ENCODE measurements around the gene SSR4. TPM values are rescaled to one million over a fixed set of nuclear protein-coding genes. Genes with fewer than 3 reads are reported as not detected.
A peak's percentile ranks its signal among the peaks of the same experiment; 100 is the strongest.

The SSR4 gene
- total and polyA plus RNA-seq, 12 donors = 94.1 to 551 (median 147) TPM

DNA sequence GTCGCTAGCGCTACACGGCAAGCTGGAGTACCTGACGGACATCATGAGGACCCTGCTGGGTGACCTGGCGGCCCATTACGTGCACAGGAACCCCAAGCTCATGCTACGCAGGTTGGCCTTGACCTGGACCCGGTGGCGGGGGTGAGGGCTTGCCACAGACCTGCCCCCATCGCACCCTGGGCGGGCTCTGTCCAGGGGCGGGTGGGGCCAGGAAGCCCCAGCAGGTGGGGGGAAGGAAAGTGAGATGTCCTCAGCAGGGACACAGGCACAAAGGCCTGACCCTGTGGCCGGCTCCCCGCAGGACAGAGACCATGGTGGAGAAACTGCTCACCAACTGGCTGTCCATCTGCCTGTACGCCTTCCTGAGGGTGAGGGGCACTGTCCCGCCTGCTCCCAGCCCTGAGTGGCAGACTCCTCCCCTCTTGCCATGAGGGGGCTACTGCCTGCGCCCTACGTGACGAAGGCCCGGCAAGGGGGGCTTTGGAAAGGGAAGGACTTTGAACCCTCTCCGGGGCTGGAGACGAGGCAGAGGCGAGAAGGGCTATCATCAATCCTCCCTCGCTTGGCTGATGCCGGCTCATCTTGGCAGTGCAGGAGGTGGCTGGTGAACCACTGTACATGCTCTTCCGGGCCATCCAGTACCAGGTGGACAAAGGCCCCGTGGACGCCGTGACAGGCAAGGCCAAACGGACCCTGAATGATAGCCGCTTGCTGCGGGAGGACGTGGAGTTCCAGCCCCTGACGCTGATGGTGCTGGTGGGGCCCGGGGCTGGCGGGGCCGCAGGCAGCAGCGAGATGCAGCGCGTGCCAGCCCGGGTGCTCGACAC lies 19.0 kb upstream of the SSR4 start:
- peaks cover 0 to 1% (median 0%) of the 10 kb centered on the region in 7 donors for H3K27me3 ChIP-seq
- no peaks in the 10 kb centered on the region for H3K36me3 ChIP-seq
- peaks cover 0 to 6% (median 3%) of the 10 kb centered on the region in 9 donors for H3K4me1 ChIP-seq
- ATAC-seq (no peak), DNase-seq (no peak)
- TF ChIP-seq, protein P1, sequence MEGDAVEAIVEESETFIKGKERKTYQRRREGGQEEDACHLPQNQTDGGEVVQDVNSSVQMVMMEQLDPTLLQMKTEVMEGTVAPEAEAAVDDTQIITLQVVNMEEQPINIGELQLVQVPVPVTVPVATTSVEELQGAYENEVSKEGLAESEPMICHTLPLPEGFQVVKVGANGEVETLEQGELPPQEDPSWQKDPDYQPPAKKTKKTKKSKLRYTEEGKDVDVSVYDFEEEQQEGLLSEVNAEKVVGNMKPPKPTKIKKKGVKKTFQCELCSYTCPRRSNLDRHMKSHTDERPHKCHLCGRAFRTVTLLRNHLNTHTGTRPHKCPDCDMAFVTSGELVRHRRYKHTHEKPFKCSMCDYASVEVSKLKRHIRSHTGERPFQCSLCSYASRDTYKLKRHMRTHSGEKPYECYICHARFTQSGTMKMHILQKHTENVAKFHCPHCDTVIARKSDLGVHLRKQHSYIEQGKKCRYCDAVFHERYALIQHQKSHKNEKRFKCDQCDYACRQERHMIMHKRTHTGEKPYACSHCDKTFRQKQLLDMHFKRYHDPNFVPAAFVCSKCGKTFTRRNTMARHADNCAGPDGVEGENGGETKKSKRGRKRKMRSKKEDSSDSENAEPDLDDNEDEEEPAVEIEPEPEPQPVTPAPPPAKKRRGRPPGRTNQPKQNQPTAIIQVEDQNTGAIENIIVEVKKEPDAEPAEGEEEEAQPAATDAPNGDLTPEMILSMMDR (IDR thresholded peaks at IDR 0.05) = no peak
- no peak overlapping the region for H3K4me3 ChIP-seq
- WGBS, 2 donors = 93 to 94% methylated on average over 41 of the region's 42 CpGs
- intact Hi-C loops (cut with DNase I) = no loop called here
- no peak overlapping the region for H3K27ac ChIP-seq
- no peaks in the 10 kb centered on the region for H3K9me3 ChIP-seq

DNA sequence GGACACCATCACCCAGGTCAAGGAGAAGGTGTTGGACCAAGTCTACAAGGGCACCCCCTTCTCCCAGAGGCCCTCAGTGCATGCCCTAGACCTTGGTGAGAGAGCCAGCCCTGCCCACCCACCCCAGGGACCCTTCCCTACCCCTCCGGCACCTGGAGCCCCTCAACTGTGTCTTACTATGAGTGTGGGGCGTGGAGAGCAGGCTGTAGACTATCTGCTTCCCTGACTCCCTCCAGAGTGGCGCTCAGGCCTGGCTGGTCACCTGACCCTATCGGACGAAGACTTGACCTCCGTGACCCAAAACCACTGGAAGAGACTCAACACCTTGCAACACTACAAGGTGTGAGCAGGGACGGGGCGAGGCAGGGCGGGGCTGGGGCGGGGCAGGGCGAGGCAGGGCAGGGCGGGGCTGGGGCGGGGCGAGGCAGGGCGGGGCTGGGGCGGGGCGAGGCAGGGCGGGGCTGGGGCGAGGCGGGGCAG lies 18.3 kb upstream of the SSR4 start:
- TF ChIP-seq, protein P1 (IDR thresholded peaks at IDR 0.05) = no peak
- Histone ChIP-seq H3K9me3 (no peaks in the 10 kb centered on the region), H3K36me3 (no peaks in the 10 kb centered on the region), H3K27me3 (peaks cover 0 to 8% (median 0%) of the 10 kb centered on the region in 7 donors), H3K4me1 (peaks cover 0 to 13% (median 6%) of the 10 kb centered on the region in 9 donors), H3K27ac (no peak overlapping the region), H3K4me3 (no peak overlapping the region)
- WGBS, 2 donors = 78 to 90% methylated on average over 8 to 18 of the region's 20 CpGs
- no peak for ATAC-seq
- DNase-seq = no peak
- intact Hi-C loops (cut with DNase I) = no loop called here

DNA sequence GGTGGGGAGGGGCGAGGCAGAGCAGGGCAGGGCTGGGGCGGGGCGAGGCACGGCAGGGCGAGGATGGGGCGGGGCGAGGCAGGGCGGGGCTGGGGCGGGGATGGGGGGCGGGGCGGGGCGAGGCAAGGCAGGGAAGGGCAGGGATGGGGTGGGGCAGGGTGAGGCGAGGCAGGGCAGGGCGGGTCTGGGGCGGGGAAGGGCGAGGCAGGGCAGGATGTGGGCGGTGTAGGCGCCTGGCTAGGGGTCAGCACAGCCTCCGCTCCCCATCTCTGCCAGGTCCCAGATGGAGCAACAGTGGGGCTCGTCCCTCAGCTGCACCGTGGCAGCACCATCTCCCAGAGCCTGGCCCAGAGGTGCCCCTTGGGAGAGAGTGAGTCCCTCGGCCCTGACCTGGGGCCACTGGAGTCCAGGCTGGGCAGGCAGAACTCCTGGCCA lies 17.8 kb upstream of the SSR4 start:
- intact Hi-C loops (cut with DNase I) = no loop called here
- Histone ChIP-seq H3K9me3 (no peaks in the 10 kb centered on the region), H3K36me3 (no peaks in the 10 kb centered on the region), H3K4me1 (peaks cover 0 to 17% (median 6%) of the 10 kb centered on the region in 9 donors), H3K27me3 (peaks cover 0 to 13% (median 0%) of the 10 kb centered on the region in 7 donors), H3K4me3 (no peak overlapping the region), H3K27ac (no peak overlapping the region)
- TF ChIP-seq, protein P1 (IDR thresholded peaks at IDR 0.05) = no peak
- ATAC-seq (no peak), DNase-seq (no peak)
- 78 to 94% methylated on average over 2 to 9 of the region's 22 CpGs for WGBS, 2 donors

DNA sequence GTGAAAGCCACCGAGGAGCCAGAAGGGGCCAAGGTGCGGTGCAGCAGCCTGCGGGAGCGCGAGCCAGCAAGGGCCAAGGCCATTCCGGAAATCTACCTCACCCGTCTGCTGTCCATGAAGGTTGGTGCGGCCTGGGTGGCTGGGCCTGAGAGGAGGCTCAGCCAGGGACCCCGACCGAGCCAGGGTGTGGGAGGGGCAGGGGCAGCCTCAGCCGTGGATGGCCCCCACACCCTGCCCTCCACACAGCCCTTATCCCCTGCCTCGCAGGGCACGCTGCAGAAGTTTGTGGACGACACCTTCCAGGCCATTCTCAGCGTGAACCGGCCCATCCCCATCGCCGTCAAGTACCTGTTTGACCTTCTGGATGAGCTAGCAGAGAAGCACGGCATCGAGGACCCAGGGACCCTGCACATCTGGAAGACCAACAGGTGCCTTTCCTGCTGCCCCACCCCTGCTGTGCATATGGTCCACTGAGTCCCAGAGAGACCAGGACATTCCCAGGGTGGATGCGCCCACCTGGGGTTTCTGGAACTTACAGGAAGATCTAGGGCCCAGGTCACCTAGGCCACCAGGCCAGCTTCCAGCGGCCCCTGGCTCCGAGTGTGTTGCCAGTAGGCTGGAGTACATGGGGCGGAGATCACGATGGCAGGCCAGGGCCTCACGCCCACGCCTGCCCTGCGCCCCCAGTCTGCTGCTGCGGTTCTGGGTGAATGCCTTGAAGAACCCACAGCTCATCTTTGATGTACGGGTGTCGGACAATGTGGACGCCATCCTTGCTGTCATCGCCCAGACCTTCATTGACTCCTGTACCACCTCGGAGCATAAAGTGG lies 17.0 kb upstream of the SSR4 start:
- ATAC-seq (no peak), DNase-seq (peak in 1 of 2 donors; percentile 2)
- H3K4me1 ChIP-seq = peaks cover 0 to 26% (median 6%) of the 10 kb centered on the region in 9 donors
- no peak overlapping the region for H3K4me3 ChIP-seq
- TF ChIP-seq, protein P1 (IDR thresholded peaks at IDR 0.05) = no peak
- intact Hi-C loops (cut with DNase I) = no loop called here
- no peak overlapping the region for H3K27ac ChIP-seq
- 88% methylated on average over 25 to 34 of the region's 34 CpGs for WGBS, 2 donors
- H3K36me3 ChIP-seq = no peaks in the 10 kb centered on the region
- no peaks in the 10 kb centered on the region for H3K9me3 ChIP-seq
- H3K27me3 ChIP-seq = peaks cover 0 to 19% (median 0%) of the 10 kb centered on the region in 7 donors

Data from heart right ventricle (tissue), 16 donors.